ENCODE results near the gene MEPCE. TPM values are rescaled to one million over a fixed set of nuclear protein-coding genes. Genes with fewer than 3 reads are reported as not detected.

MEPCE gene
- total and polyA plus RNA-seq, 9 of the 15 experiments (the other 6 are each of a cell fraction or from before 2014, with no cell fraction given), result 10.9 to 76.3 (median 44.1) TPM

DNA sequence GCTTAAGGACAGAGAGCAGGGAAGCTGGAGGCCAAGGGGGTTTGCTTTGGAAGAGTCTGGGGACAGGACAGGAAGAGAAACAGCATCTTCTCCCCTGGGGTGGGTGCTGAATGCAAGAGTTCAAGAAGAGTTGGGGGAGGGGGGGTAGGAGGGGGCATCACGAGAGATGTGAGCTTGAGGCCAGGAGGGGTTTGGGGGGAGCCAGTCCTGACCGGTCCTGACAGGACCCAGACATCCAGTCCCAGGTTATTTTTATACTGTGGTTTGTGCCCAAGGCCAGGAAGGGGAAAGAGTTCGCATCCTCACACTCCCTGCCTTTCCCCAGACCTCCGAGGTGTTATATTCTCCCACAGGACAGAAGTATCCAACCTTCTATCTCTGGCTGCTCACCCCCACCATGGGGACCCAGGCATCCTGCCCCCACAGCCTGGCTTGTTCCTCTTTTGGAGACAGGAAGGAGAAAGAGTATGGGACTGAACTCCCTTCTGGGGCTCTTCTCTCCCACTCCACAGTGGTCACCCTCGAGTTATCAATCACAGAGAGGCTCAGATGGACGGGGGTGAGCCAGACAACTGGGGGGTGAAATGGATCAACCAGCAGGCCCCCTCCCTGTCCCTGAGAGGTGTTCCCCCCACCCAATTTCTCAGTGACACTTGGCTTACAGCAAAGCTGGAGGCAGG, 46.6 kb downstream of the MEPCE start:
- no TSS peak for BruUV-seq (replicated peaks)
- TF ChIP-seq, protein P1, sequence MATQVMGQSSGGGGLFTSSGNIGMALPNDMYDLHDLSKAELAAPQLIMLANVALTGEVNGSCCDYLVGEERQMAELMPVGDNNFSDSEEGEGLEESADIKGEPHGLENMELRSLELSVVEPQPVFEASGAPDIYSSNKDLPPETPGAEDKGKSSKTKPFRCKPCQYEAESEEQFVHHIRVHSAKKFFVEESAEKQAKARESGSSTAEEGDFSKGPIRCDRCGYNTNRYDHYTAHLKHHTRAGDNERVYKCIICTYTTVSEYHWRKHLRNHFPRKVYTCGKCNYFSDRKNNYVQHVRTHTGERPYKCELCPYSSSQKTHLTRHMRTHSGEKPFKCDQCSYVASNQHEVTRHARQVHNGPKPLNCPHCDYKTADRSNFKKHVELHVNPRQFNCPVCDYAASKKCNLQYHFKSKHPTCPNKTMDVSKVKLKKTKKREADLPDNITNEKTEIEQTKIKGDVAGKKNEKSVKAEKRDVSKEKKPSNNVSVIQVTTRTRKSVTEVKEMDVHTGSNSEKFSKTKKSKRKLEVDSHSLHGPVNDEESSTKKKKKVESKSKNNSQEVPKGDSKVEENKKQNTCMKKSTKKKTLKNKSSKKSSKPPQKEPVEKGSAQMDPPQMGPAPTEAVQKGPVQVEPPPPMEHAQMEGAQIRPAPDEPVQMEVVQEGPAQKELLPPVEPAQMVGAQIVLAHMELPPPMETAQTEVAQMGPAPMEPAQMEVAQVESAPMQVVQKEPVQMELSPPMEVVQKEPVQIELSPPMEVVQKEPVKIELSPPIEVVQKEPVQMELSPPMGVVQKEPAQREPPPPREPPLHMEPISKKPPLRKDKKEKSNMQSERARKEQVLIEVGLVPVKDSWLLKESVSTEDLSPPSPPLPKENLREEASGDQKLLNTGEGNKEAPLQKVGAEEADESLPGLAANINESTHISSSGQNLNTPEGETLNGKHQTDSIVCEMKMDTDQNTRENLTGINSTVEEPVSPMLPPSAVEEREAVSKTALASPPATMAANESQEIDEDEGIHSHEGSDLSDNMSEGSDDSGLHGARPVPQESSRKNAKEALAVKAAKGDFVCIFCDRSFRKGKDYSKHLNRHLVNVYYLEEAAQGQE (IDR thresholded peaks at IDR 0.05; ENCODE audit: borderline replicate concordance), result peak; percentile 46
- TF ChIP-seq, protein P1 (CRISPR knock-in tag; IDR thresholded peaks at IDR 0.05; ENCODE audit: low read depth), result no peak
- no peak for TF ChIP-seq HDAC8 (tag; IDR thresholded peaks at IDR 0.05)
- ChIA-PET POLR2A (interaction anchor here (1.0 to 1.8 kb wide), 4 partner anchors 14 to 109 kb away, joined by 3 to 4 read pairs (median 3); no protein-coding TSS in a partner anchor), CTCF (ENCODE audit: low intra/inter-chr PET ratio) (no interaction called here)
- Histone ChIP-seq H3K79me2 (ENCODE audit: control insufficient read depth, insufficient read depth, low read length) (peaks cover 58% of the 10 kb centered on the region), H3K4me2 (ENCODE audit: insufficient read depth, low read length) (peak overlapping the region; percentile 86), H2AFZ (ENCODE audit: low read depth, low read length) (no peak overlapping the region), H3K9me3 (replicated peaks; ENCODE audit: control insufficient read depth, insufficient read depth, low read depth, low read length) (no peaks in the 10 kb centered on the region), H3K4me3 (peak overlapping the region; percentile 86), H3K4me1 (replicated peaks in 1 of 2; ENCODE audit: control insufficient read depth in 2 of 2, insufficient read depth in 2 of 2, low read length in 2 of 2) (peaks cover 44 to 81% of the 10 kb centered on the region in 2 experiments), H3K36me3 (ENCODE audit: control insufficient read depth, insufficient read depth, low read length) (peaks cover 52% of the 10 kb centered on the region), H3K27ac (ENCODE audit: extremely low read depth, low read depth, low read length) (peak overlapping the region; percentile 55), H3K27me3 (ENCODE audit: control insufficient read depth in 2 of 2, insufficient read depth in 2 of 2, low read length in 2 of 2) (no peaks in the 10 kb centered on the region), H3K9ac (ENCODE audit: insufficient read depth in 1 of 2, low read depth in 2 of 2, low read length in 2 of 2) (peak overlapping the region; percentile 76 to 94), H3K9me1 (ENCODE audit: control insufficient read depth, insufficient read depth, low read length) (peaks cover 6% of the 10 kb centered on the region), H4K20me1 (replicated peaks; ENCODE audit: control insufficient read depth, insufficient read depth, low read length) (peaks cover 19% of the 10 kb centered on the region)
- intact Hi-C loops (cut with micrococcal nuclease), result no loop called here
- ATAC-seq, result no peak
- in situ Hi-C loops (cut with MboI), result no loop called here
- WGBS (ENCODE audit: insufficient coverage, low coverage, missing lambda C conversion rate), result 17% methylated on average over 4 of the region's 6 CpGs
- FAIRE-seq, result no peak
- DNase-seq (ENCODE audit: extremely low read depth in 1 of 4, low spot score in 3 of 4), result peak in 2 of 4 experiments; percentile 20 to 25
